IMR-90 (cell line): ENCODE data around the gene BRCA1. TPM values are rescaled to one million over a fixed set of nuclear protein-coding genes. Genes with fewer than 3 reads are reported as not detected.

Experiments used
- ATAC-seq: fragments of 200-7000 bp; cut with Tn5 transposase; 2 replicates; pipeline ENCODE4 v1.9.1; 2020; ENCODE audit warnings: low read depth, mild to moderate bottlenecking, moderate library complexity
- BruUV-seq: library from RNA; stranded (reverse); fragments of 400-500 nt; replicated peaks from 2 replicates; lab custom pipeline; 2021; lab: Mats Ljungman, UMichigan
- CTCF ChIA-PET: fragments of 300-600 bp; formaldehyde crosslinking; extraction: SDS; loops from one replicate; lab custom pipeline; 2021; ENCODE audit warnings: antibody characterized with exemption; lab: Yijun Ruan, JAX
- POLR2A ChIA-PET: fragments of 300-600 bp; sonication (Branson Sonifier 250); formaldehyde crosslinking; loops from one replicate; lab custom pipeline; 2022; ENCODE audit warnings: antibody characterized with exemption; ENCODE audit not compliant: unreplicated experiment; lab: Charles Lee
- DNase-seq: peaks from one replicate; pipeline ENCODE4 v3.0.0; 2013
- H2AFZ ChIP-seq: replicated peaks from 2 replicates; pipeline ENCODE3; 2013; ENCODE audit warnings: low read length, mild to moderate bottlenecking; ENCODE audit not compliant: poor library complexity
- H2AK5ac ChIP-seq: 2 replicates; pipeline ENCODE4 v1.6.1; 2013; ENCODE audit warnings: low read depth, low read length, inconsistent platforms
- H2AK9ac ChIP-seq: replicated peaks from 2 replicates; pipeline ENCODE3; 2013; ENCODE audit warnings: mild to moderate bottlenecking, low read depth, low read length, moderate library complexity; ENCODE audit not compliant: poor library complexity
- H2BK120ac ChIP-seq: 2 replicates; pipeline ENCODE4 v1.6.1; 2013; ENCODE audit warnings: low read depth, low read length, inconsistent platforms
- H2BK15ac ChIP-seq: 3 replicates; pipeline ENCODE4 v1.6.1; 2013; ENCODE audit warnings: low read depth, low read length, inconsistent platforms
- H2BK20ac ChIP-seq: 2 replicates; pipeline ENCODE4 v1.6.1; 2013; ENCODE audit warnings: low read depth, mild to moderate bottlenecking, inconsistent platforms, low read length, moderate library complexity
- H2BK5ac ChIP-seq: 2 replicates; pipeline ENCODE4 v1.6.1; 2013; ENCODE audit warnings: mild to moderate bottlenecking, low read depth, low read length, inconsistent platforms; ENCODE audit not compliant: poor library complexity, severe bottlenecking
- H3K14ac ChIP-seq: replicated peaks from 2 replicates; pipeline ENCODE4 v1.6.1; 2013; ENCODE audit warnings: low read depth, low read length, inconsistent platforms
- H3K18ac ChIP-seq: 2 replicates; pipeline ENCODE4 v1.6.1; 2013; ENCODE audit warnings: low read depth, low read length, control low read depth
- H3K23ac ChIP-seq: 2 replicates; pipeline ENCODE4 v1.6.1; 2013; ENCODE audit warnings: low read depth, low read length, inconsistent platforms
- H3K27ac ChIP-seq: 2 replicates; pipeline ENCODE4 v1.5.1; 2013; ENCODE audit warnings: mild to moderate bottlenecking, control low read depth, low read length; ENCODE audit not compliant: insufficient read depth
- H3K27me3 ChIP-seq: 2 replicates; pipeline ENCODE4 v1.6.1; 2013; ENCODE audit warnings: low read length; ENCODE audit not compliant: control insufficient read depth, insufficient read depth
- H3K36me3 ChIP-seq: 2 replicates; pipeline ENCODE4 v1.6.1; 2013; ENCODE audit warnings: low read length, mixed read lengths; ENCODE audit not compliant: control insufficient read depth, insufficient read depth
- H3K4ac ChIP-seq: 2 replicates; pipeline ENCODE4 v1.6.1; 2013; ENCODE audit warnings: low read depth, low read length, inconsistent platforms
- H3K4me1 ChIP-seq: 2 replicates; pipeline ENCODE4 v1.6.1; 2013; ENCODE audit warnings: low read length, mixed read lengths; ENCODE audit not compliant: control insufficient read depth, insufficient read depth
- H3K4me2 ChIP-seq: 2 replicates; pipeline ENCODE4 v1.6.1; 2013; ENCODE audit warnings: low read depth, mild to moderate bottlenecking, control low read depth, low read length, moderate library complexity
- H3K4me3 ChIP-seq: 2 replicates; pipeline ENCODE4 v1.5.1; 2013; ENCODE audit warnings: low read depth, mild to moderate bottlenecking, control low read depth, low read length, moderate library complexity; ENCODE audit not compliant: insufficient read depth
- H3K56ac ChIP-seq: 2 replicates; pipeline ENCODE4 v1.6.1; 2013; ENCODE audit warnings: low read length, inconsistent platforms; ENCODE audit not compliant: insufficient read depth; ENCODE audit errors: extremely low read depth
- H3K79me1 ChIP-seq, 2 experiments: 2 replicates each; pipeline ENCODE4 v1.6.1; 2013; ENCODE audit warnings: low read length in 2 of 2, inconsistent platforms in 1 of 2, low read depth in 1 of 2
- H3K9ac ChIP-seq: 2 replicates; pipeline ENCODE4 v1.6.1; 2013; ENCODE audit warnings: low read depth, low read length, control low read depth
- H3K9me1 ChIP-seq: 2 replicates; pipeline ENCODE4 v1.6.1; 2013; ENCODE audit warnings: low read length, inconsistent platforms; ENCODE audit not compliant: insufficient read depth
- H3K9me3 ChIP-seq: 2 replicates; pipeline ENCODE4 v1.6.1; 2013; ENCODE audit warnings: low read length; ENCODE audit not compliant: control insufficient read depth, insufficient read depth
- H4K20me1 ChIP-seq: 2 replicates; pipeline ENCODE4 v1.6.1; 2013; ENCODE audit warnings: low read length, inconsistent platforms; ENCODE audit not compliant: insufficient read depth
- H4K5ac ChIP-seq: 2 replicates; pipeline ENCODE4 v1.6.1; 2013; ENCODE audit warnings: mild to moderate bottlenecking, low read depth, low read length, control low read depth
- H4K8ac ChIP-seq, 2 experiments: 2 replicates each; pipeline ENCODE4 v1.6.1; 2013; ENCODE audit warnings: low read depth in 2 of 2, low read length in 2 of 2, control low read depth in 1 of 2, inconsistent platforms in 1 of 2
- H4K91ac ChIP-seq: 2 replicates; pipeline ENCODE4 v1.6.1; 2013; ENCODE audit warnings: low read depth, low read length, inconsistent platforms; ENCODE audit not compliant: insufficient read depth
- CEBPB ChIP-seq: IDR thresholded peaks from 2 replicates; pipeline ENCODE4 v1.6.1; 2012; ENCODE audit warnings: low read depth, low read length, improper control_type of control experiment
- MAZ ChIP-seq: IDR thresholded peaks from 2 replicates; pipeline ENCODE4 v1.6.1; 2012; ENCODE audit warnings: low read depth, mild to moderate bottlenecking, low read length, improper control_type of control experiment, moderate library complexity, borderline replicate concordance
- SMC3 ChIP-seq: fragments of 150-350 bp; IDR thresholded peaks from 2 replicates; pipeline ENCODE4 v1.6.1; 2016; ENCODE audit warnings: low read depth, mild to moderate bottlenecking, antibody characterized with exemption, low read length, moderate library complexity
- WGBS, 2 experiments: methylation state at CpG; one replicate each; pipeline versions ENCODE4 v1.1.5 to v1.1.7; 2013; ENCODE audit warnings: missing lambda C conversion rate in 2 of 2; ENCODE audit not compliant: insufficient read length in 1 of 2; ENCODE audit errors: extremely low coverage in 2 of 2; 5-methylcytosine and 5-hydroxymethylcytosine counted together
- dilution Hi-C: fragments of 300-500 bp; cut with HindIII; formaldehyde crosslinking; loops from one replicate; pipeline ENCODE4 v1.14.3; 2018; ENCODE audit warnings: low sequenced_read_pairs; ENCODE audit not compliant: unreplicated experiment
- in situ Hi-C: fragments of 300-500 bp; cut with MboI; formaldehyde crosslinking; loops from 3 replicates; pipeline ENCODE4 v1.14.3; 2019; ENCODE audit warnings: low sequenced_read_pairs, inconsistent platforms, mixed read lengths
- intact Hi-C: fragments of 100-400 bp; cut with micrococcal nuclease; formaldehyde crosslinking; loops from 2 replicates; pipeline ENCODE4 v1.10.0; 2022
- polyA plus RNA-seq, 3 experiments: library from polyadenylated mRNA; depleted of rRNA; stranded (reverse); fragments of >200 nt; gene quantifications; 2 replicates each; pipeline ENCODE4 v1.2.3, GENCODE V29; 2012; ENCODE audit warnings: low replicate concordance in 1 of 3
- total RNA-seq: library from RNA; depleted of rRNA; stranded (reverse); fragments of >200 nt; gene quantifications from 2 replicates; pipeline ENCODE4 v1.2.3, GENCODE V29; 2012

BRCA1 gene
- total and polyA plus RNA-seq, 2 of the 4 experiments (the other 2 are of a cell fraction) = 8.3 to 17.7 TPM

DNA sequence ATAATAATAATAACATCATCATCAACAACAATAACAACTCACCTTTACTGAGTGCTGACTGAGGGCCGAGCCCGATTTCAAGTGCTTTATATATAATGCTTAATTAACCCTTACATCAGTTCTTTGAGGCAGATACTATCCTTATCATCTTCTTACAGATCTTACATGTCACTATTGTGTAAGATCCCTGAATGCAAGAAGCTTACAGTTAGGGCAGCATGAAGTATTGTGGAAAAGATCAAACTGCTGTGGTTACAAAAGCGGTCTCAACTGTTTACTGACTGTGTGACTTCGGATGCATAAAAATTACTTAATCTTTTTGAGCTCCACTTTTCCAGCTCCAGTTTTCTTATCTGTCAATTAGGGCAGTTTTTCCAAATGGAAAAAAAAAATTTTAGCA is 106.2 kb downstream of the BRCA1 start:
- Histone ChIP-seq H3K14ac (no peak overlapping the region), H3K27me3 (no peaks in the 10 kb centered on the region), H3K4ac (no peak overlapping the region), H3K9me3 (no peaks in the 10 kb centered on the region), H4K8ac (no peak overlapping the region), H2AFZ (no peak overlapping the region), H3K18ac (no peak overlapping the region), H2AK5ac (no peak overlapping the region), H3K4me2 (no peak overlapping the region), H3K9ac (no peak overlapping the region), H3K27ac (no peak overlapping the region), H3K9me1 (peaks cover 27% of the 10 kb centered on the region), H4K5ac (no peak overlapping the region), H2BK5ac (no peak overlapping the region), H2BK120ac (no peak overlapping the region), H3K4me1 (peaks cover 12% of the 10 kb centered on the region), H2BK15ac (no peak overlapping the region), H3K56ac (no peak overlapping the region), H3K4me3 (no peak overlapping the region), H3K36me3 (peaks cover 45% of the 10 kb centered on the region), H3K79me1 (peaks cover 15 to 66% of the 10 kb centered on the region in 2 experiments; a peak in 3 of 4 replicates), H3K23ac (peak overlapping the region; percentile 45; the same call in 1 of the 2 replicates), H2AK9ac (no peak overlapping the region), H4K20me1 (peaks cover 32% of the 10 kb centered on the region; the same call in 1 of the 2 replicates), H2BK20ac (no peak overlapping the region), H4K91ac (no peak overlapping the region)
- BruUV-seq = no TSS peak
- dilution Hi-C loops = no loop called here
- WGBS, 2 experiments = no CpG with 5 or more reads among the region's 4 CpGs
- TF ChIP-seq CEBPB = peak; percentile 71
- no peak for TF ChIP-seq SMC3
- no peak for TF ChIP-seq MAZ
- POLR2A ChIA-PET = no interaction called here
- ATAC-seq (no peak), DNase-seq (peak; percentile 31)
- CTCF ChIA-PET = no interaction called here
- in situ Hi-C loops = no loop called here
- intact Hi-C loops = no loop called here
